ENCODE data around the gene KIF26B.
"Not testable (repeated sequence)": the region's sequence is repeated elsewhere in the genome, so short reads cannot be mapped to it uniquely, and the experiment has no call there.

KIF26B gene

GRCh38 chr1:245663841-245664240, 509.1 kb downstream of the KIF26B start:
- no peak for DNase-seq (ENCODE audit: low read depth in 1 of 2, low spot score in 1 of 2)
- in situ Hi-C loops (cut with HindIII; ENCODE audit: low pct_unique_long_range_greater_than_20kb, low sequenced_read_pairs): no loop called here
- no peak for TF ChIP-seq JUND (IDR thresholded peaks at IDR 0.05; ENCODE audit: low read depth)

- in situ Hi-C loops (cut with HindIII; ENCODE audit: low pct_unique_long_range_greater_than_20kb, low sequenced_read_pairs): no loop called here
- no peak for DNase-seq (ENCODE audit: low read depth in 1 of 2, low spot score in 1 of 2)
- TF ChIP-seq JUND (IDR thresholded peaks at IDR 0.05; ENCODE audit: low read depth): no peak
Observed at GRCh38 chr1:245666412-245666811, 511.6 kb downstream of the KIF26B start.

- no peak for DNase-seq (ENCODE audit: low read depth in 1 of 2, low spot score in 1 of 2)
- TF ChIP-seq JUND (IDR thresholded peaks at IDR 0.05; ENCODE audit: low read depth): no peak
- in situ Hi-C loops (cut with HindIII; ENCODE audit: low pct_unique_long_range_greater_than_20kb, low sequenced_read_pairs): no loop called here
Observed at GRCh38 chr1:245671349-245671748, 516.6 kb downstream of the KIF26B start.

GRCh38 chr1:245671966-245672767, 517.4 kb downstream of the KIF26B start:
- no peak for TF ChIP-seq JUND (IDR thresholded peaks at IDR 0.05; ENCODE audit: low read depth)
- DNase-seq (ENCODE audit: low read depth in 1 of 2, low spot score in 1 of 2): no peak
- in situ Hi-C loops (cut with HindIII; ENCODE audit: low pct_unique_long_range_greater_than_20kb, low sequenced_read_pairs): no loop called here

- DNase-seq (ENCODE audit: low read depth in 1 of 2, low spot score in 1 of 2); in situ Hi-C loops (cut with HindIII; ENCODE audit: low pct_unique_long_range_greater_than_20kb, low sequenced_read_pairs): not testable (repeated sequence)
Observed at GRCh38 chr1:245672836-245673656, 518.3 kb downstream of the KIF26B start.

- no peak for TF ChIP-seq JUND (IDR thresholded peaks at IDR 0.05; ENCODE audit: low read depth)
- in situ Hi-C loops (cut with HindIII; ENCODE audit: low pct_unique_long_range_greater_than_20kb, low sequenced_read_pairs): no loop called here
- DNase-seq (ENCODE audit: low read depth in 1 of 2, low spot score in 1 of 2): no peak
Observed at GRCh38 chr1:245673881-245674414, 519.2 kb downstream of the KIF26B start.

GRCh38 chr1:245677461-245678240, 522.9 kb downstream of the KIF26B start:
- in situ Hi-C loops (cut with HindIII; ENCODE audit: low pct_unique_long_range_greater_than_20kb, low sequenced_read_pairs): no loop called here
- DNase-seq (ENCODE audit: low read depth in 1 of 2, low spot score in 1 of 2): no peak
- no peak for TF ChIP-seq JUND (IDR thresholded peaks at IDR 0.05; ENCODE audit: low read depth)

- no peak for DNase-seq (ENCODE audit: low read depth in 1 of 2, low spot score in 1 of 2)
- in situ Hi-C loops (cut with HindIII; ENCODE audit: low pct_unique_long_range_greater_than_20kb, low sequenced_read_pairs): no loop called here
- no peak for TF ChIP-seq JUND (IDR thresholded peaks at IDR 0.05; ENCODE audit: low read depth)
Observed at GRCh38 chr1:245678860-245679411, 524.2 kb downstream of the KIF26B start.

- no peak for TF ChIP-seq JUND (IDR thresholded peaks at IDR 0.05; ENCODE audit: low read depth)
- in situ Hi-C loops (cut with HindIII; ENCODE audit: low pct_unique_long_range_greater_than_20kb, low sequenced_read_pairs): no loop called here
- no peak for DNase-seq (ENCODE audit: low read depth in 1 of 2, low spot score in 1 of 2)
Observed at GRCh38 chr1:245679821-245680780, 525.3 kb downstream of the KIF26B start.

GRCh38 chr1:245682638-245683628, 528.1 kb downstream of the KIF26B start:
- no peak for DNase-seq (ENCODE audit: low read depth in 1 of 2, low spot score in 1 of 2)
- in situ Hi-C loops (cut with HindIII; ENCODE audit: low pct_unique_long_range_greater_than_20kb, low sequenced_read_pairs): no loop called here
- no peak for TF ChIP-seq JUND (IDR thresholded peaks at IDR 0.05; ENCODE audit: low read depth)
